Endothelial cell of umbilical vein (primary cell): ENCODE data around the gene CARD6. TPM values are rescaled to one million over a fixed set of nuclear protein-coding genes. Genes with fewer than 3 reads are reported as not detected.

Experiments used
- BruUV-seq: library from RNA; stranded (reverse); fragments of 400-500 nt; replicated peaks from 2 replicates; lab custom pipeline; 2021; lab: Mats Ljungman, UMichigan
- CTCF ChIA-PET: fragments of 300-600, 350-600 bp; sonication (Branson Sonifier 250); formaldehyde crosslinking; loops from one replicate; lab custom pipeline; 2021; ENCODE audit warnings: antibody characterized with exemption, inconsistent platforms; lab: Charles Lee
- POLR2A ChIA-PET: fragments of 300-600, 350-600 bp; sonication (Branson Sonifier 250); formaldehyde crosslinking; loops from one replicate; lab custom pipeline; 2021; ENCODE audit warnings: antibody characterized with exemption, inconsistent platforms; lab: Charles Lee
- DNase-seq: peaks from one replicate; pipeline ENCODE4 v3.0.0-alpha.2; 2011; ENCODE audit warnings: low read depth, low spot score
- FAIRE-seq: peaks from 2 replicates; lab custom pipeline; 2011; peaks lifted over from hg19 to GRCh38; lab: Jason Lieb, UNC
- H2AFZ ChIP-seq: 2 replicates; pipeline ENCODE4 v1.6.0; 2012; ENCODE audit warnings: low read depth, low read length, control low read depth, inconsistent platforms
- H3K27ac ChIP-seq: 2 replicates; pipeline ENCODE4 v1.5.1; 2011; ENCODE audit warnings: low read depth, mild to moderate bottlenecking, control low read depth, low read length, moderate library complexity; ENCODE audit not compliant: insufficient read depth
- H3K27me3 ChIP-seq, 2 experiments: 2 replicates each; pipeline versions ENCODE4 v1.6.0 to v1.6.1; 2011; ENCODE audit warnings: low read length in 2 of 2, mixed read lengths in 1 of 2; ENCODE audit not compliant: control insufficient read depth in 2 of 2, insufficient read depth in 2 of 2
- H3K36me3 ChIP-seq, 2 experiments: 2 replicates in 1 of 2; 3 replicates in 1 of 2; pipeline ENCODE4 v1.5.1; 2011; ENCODE audit warnings: low read length in 2 of 2, mild to moderate bottlenecking in 1 of 2, moderate library complexity in 1 of 2; ENCODE audit not compliant: control insufficient read depth in 2 of 2, insufficient read depth in 2 of 2; ENCODE audit errors: extremely low read depth in 1 of 2
- H3K4me1 ChIP-seq: 3 replicates; pipeline ENCODE4 v1.5.1; 2011; ENCODE audit warnings: mild to moderate bottlenecking, low read length; ENCODE audit not compliant: control insufficient read depth, insufficient read depth; ENCODE audit errors: extremely low read depth
- H3K4me2 ChIP-seq: 2 replicates; pipeline ENCODE4 v1.6.1; 2011; ENCODE audit warnings: low read length, control low read depth, mixed read lengths; ENCODE audit not compliant: insufficient read depth
- H3K4me3 ChIP-seq, 3 experiments: fragments of 200-600 bp in 1 of 3; sonication (generic), shearing (Covaris generic) in 1 of 3; replicated peaks in 1 of 3; 2 replicates each; pipeline ENCODE4 v1.5.1; 2011 to 2016; ENCODE audit warnings: control low read depth in 3 of 3, low read length in 3 of 3, mild to moderate bottlenecking in 2 of 3, inconsistent platforms in 1 of 3, low read depth in 1 of 3, moderate library complexity in 1 of 3; ENCODE audit not compliant: insufficient read depth in 1 of 3
- H3K79me2 ChIP-seq: 2 replicates; pipeline ENCODE4 v1.6.0; 2012; ENCODE audit warnings: low read length, inconsistent platforms; ENCODE audit not compliant: control insufficient read depth, insufficient read depth
- H3K9ac ChIP-seq: replicated peaks from 2 replicates; pipeline ENCODE3; 2011; ENCODE audit warnings: low read length, control low read depth; ENCODE audit not compliant: insufficient read depth; ENCODE audit errors: extremely low read depth
- H3K9me1 ChIP-seq: replicated peaks from 3 replicates; pipeline ENCODE4 v1.6.0; 2011; ENCODE audit warnings: mild to moderate bottlenecking, low read length; ENCODE audit not compliant: control insufficient read depth, insufficient read depth; ENCODE audit errors: extremely low read depth
- H3K9me3 ChIP-seq: replicated peaks from 2 replicates; pipeline ENCODE4 v1.5.1; 2012; ENCODE audit warnings: low read length, inconsistent platforms; ENCODE audit not compliant: control insufficient read depth, insufficient read depth
- H4K20me1 ChIP-seq: replicated peaks from 2 replicates; pipeline ENCODE3; 2011; ENCODE audit warnings: mild to moderate bottlenecking, low read length; ENCODE audit not compliant: control insufficient read depth, insufficient read depth; ENCODE audit errors: extremely low read depth
- JUN ChIP-seq: IDR thresholded peaks from 2 replicates; pipeline ENCODE4 v1.6.1; 2011; ENCODE audit warnings: borderline replicate concordance, low read depth; ENCODE audit not compliant: insufficient read length, insufficient read depth
- MYC ChIP-seq: IDR thresholded peaks from one replicate; pipeline ENCODE4 v1.6.1; 2011; ENCODE audit warnings: mild to moderate bottlenecking, low read depth, low read length
- dilution Hi-C: fragments of 300-500 bp; cut with MboI; formaldehyde crosslinking; loops from one replicate; pipeline ENCODE4 v1.15.0; 2019; ENCODE audit warnings: low sequenced_read_pairs; ENCODE audit not compliant: extremely low pct_ligation_motif_present
- intact Hi-C: fragments of 100-400 bp; cut with micrococcal nuclease; formaldehyde crosslinking; loops from one replicate; pipeline ENCODE4 v1.10.0; 2022
- polyA plus RNA-seq, 4 experiments: library from polyadenylated mRNA; depleted of rRNA in 3 of 4; stranded (reverse) in 3 of 4; unstranded in 1 of 4; fragments of >200 nt; gene quantifications; 2 replicates each; pipeline versions ENCODE4 v1.2.1 to v1.2.3, GENCODE V29; 2011 to 2012; ENCODE audit warnings: missing spikeins in 1 of 4
- total RNA-seq: library from RNA; stranded (reverse); gene quantifications from 2 replicates; pipeline ENCODE4 v1.2.3, GENCODE V29; 2021
- TF ChIP-seq, protein P1 (sequence below), 2 donors: IDR thresholded peaks; 1 replicate in 1 of 2; 2 replicates in 1 of 2; pipeline ENCODE4 v1.5.1; 2011; ENCODE audit warnings: low read length in 2 of 2, mild to moderate bottlenecking in 2 of 2, moderate library complexity in 2 of 2, control low read depth in 1 of 2, inconsistent platforms in 1 of 2, low read depth in 1 of 2; ENCODE audit not compliant: insufficient read depth in 1 of 2; ENCODE audit errors: extremely low read depth in 1 of 2
- TF ChIP-seq, protein P2 (sequence below): IDR thresholded peaks from 2 replicates; pipeline ENCODE4 v1.6.1; 2011; ENCODE audit not compliant: insufficient read depth, insufficient read length

CARD6 gene
- total and polyA plus RNA-seq, 2 donors (not counting 3 experiments of a cell fraction or from before 2014, with no cell fraction given): 11.0 to 23.8 TPM

DNA sequence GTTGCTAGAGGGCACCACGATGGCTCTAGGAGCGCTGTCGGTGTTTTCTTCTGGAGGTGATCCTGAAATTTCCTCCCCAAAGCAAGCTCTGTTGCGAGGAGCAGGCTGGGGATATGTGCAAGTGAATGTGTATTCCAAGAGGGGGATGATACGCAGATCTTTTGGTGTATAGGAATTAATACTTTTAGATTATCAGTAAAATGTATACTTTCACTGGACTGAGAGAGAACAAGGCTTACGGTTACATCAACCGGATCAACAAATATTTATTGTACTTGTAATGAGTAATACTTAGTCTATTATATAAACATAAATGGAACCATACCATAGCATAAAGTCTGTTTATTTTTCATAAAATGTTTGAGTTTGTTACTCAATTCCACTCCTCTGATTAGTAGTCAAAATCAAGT is 42.4 kb upstream of the CARD6 start:
- Histone ChIP-seq H3K27me3 (no peaks in the 10 kb centered on the region), H3K27ac (peak overlapping the region; percentile 84), H3K4me2 (peak overlapping the region; percentile 96), H3K9me3 (no peaks in the 10 kb centered on the region), H3K4me1 (peaks cover 19% of the 10 kb centered on the region), H4K20me1 (no peaks in the 10 kb centered on the region), H3K36me3 (no peaks in the 10 kb centered on the region), H3K79me2 (peaks cover 37% of the 10 kb centered on the region), H3K9me1 (no peaks in the 10 kb centered on the region), H3K4me3 (peak overlapping the region; percentile 89 to 96 (median 94)), H3K9ac (peak overlapping the region; percentile 89), H2AFZ (peak overlapping the region; percentile 100)
- DNase-seq: peak; percentile 75
- intact Hi-C loops: loop anchor here (1.0 kb wide), 2 partner anchors 36 to 44 kb away; partner anchors contain the start of genes RPL37 and TTC33
- no TSS peak for BruUV-seq
- TF ChIP-seq, protein P1, sequence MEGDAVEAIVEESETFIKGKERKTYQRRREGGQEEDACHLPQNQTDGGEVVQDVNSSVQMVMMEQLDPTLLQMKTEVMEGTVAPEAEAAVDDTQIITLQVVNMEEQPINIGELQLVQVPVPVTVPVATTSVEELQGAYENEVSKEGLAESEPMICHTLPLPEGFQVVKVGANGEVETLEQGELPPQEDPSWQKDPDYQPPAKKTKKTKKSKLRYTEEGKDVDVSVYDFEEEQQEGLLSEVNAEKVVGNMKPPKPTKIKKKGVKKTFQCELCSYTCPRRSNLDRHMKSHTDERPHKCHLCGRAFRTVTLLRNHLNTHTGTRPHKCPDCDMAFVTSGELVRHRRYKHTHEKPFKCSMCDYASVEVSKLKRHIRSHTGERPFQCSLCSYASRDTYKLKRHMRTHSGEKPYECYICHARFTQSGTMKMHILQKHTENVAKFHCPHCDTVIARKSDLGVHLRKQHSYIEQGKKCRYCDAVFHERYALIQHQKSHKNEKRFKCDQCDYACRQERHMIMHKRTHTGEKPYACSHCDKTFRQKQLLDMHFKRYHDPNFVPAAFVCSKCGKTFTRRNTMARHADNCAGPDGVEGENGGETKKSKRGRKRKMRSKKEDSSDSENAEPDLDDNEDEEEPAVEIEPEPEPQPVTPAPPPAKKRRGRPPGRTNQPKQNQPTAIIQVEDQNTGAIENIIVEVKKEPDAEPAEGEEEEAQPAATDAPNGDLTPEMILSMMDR (IDR thresholded peaks at IDR 0.05; ENCODE audit: extremely low read depth in 1 of 2, insufficient read depth in 1 of 2, low read depth in 1 of 2, low read length in 2 of 2): peak in 1 of 2 donors; percentile 14
- TF ChIP-seq, protein P2, sequence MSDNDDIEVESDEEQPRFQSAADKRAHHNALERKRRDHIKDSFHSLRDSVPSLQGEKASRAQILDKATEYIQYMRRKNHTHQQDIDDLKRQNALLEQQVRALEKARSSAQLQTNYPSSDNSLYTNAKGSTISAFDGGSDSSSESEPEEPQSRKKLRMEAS: no peak
- peak; percentile 44 for FAIRE-seq
- dilution Hi-C loops: no loop called here
- CTCF ChIA-PET: interaction anchor here (0.6 to 1.5 kb wide), 15 partner anchors 8 to 621 kb away, joined by 3 to 7 read pairs (median 3); partner anchors contain the start of gene RPL37
- POLR2A ChIA-PET: interaction anchor here (0.6 to 0.7 kb wide), 4 partner anchors 29 to 466 kb away, joined by 3 to 6 read pairs (median 4); no protein-coding TSS in a partner anchor

DNA sequence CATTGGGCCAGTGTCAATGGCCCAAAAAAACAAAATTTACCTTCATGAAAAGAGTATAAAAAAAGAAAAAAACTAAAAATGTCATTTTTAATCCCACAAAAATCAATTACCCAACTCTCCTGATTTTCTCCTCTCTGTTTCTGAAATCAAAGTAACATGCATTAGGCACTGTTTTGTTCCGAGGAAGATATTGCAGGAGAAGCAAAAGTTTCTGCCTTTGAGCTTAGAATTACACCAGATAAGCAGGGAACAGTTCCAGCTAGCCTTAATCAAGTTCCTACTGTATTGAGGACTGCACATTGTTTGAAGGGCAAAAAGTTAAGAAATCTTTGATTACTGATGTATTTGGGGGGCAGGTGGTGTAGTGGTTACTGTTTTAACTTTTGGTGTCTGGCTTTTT is 41.9 kb upstream of the CARD6 start:
- H3K4me3 ChIP-seq: peak overlapping the region in 2 of 3 experiments; percentile 89 to 94
- dilution Hi-C loops: no loop called here
- peak overlapping the region; percentile 89 for H3K9ac ChIP-seq

More for the DNA sequence above, 41.9 kb upstream of the CARD6 start:
- peak; percentile 12 for DNase-seq
- Histone ChIP-seq H2AFZ (no peak overlapping the region), H3K4me1 (peaks cover 19% of the 10 kb centered on the region), H3K9me3 (no peaks in the 10 kb centered on the region), H3K9me1 (no peaks in the 10 kb centered on the region), H3K36me3 (no peaks in the 10 kb centered on the region), H3K4me2 (peak overlapping the region; percentile 96), H3K27me3 (no peaks in the 10 kb centered on the region), H3K27ac (no peak overlapping the region), H3K79me2 (peaks cover 33% of the 10 kb centered on the region), H4K20me1 (no peaks in the 10 kb centered on the region)
- TF ChIP-seq JUN (no peak), MYC (no peak)
- CTCF ChIA-PET: interaction anchor here (0.6 to 1.5 kb wide), 9 partner anchors 16 to 622 kb away, joined by 3 to 7 read pairs (median 3); no protein-coding TSS in a partner anchor
- intact Hi-C loops: no loop called here
- POLR2A ChIA-PET: interaction anchor here (0.6 kb wide), 2 partner anchors 42 to 466 kb away, joined by 3 read pairs; no protein-coding TSS in a partner anchor
- BruUV-seq: no TSS peak
- no peak for FAIRE-seq
